ENCODE data around the gene ZMAT2. TPM values are rescaled to one million over a fixed set of nuclear protein-coding genes. Genes with fewer than 3 reads are reported as not detected.

The ZMAT2 gene
- total and polyA plus RNA-seq, 2 experiments from 2014 or later, result 42.1 to 47.0 TPM

GRCh38 chr5:140671472-140672125, 28.6 kb upstream of the ZMAT2 start:
- Histone ChIP-seq H3K27me3 (no peaks in the 10 kb centered on the region), H3K4me1 (ENCODE audit: low read depth) (no peaks in the 10 kb centered on the region), H3K27ac (peak overlapping the region; percentile 28), H3K4me3 (no peak overlapping the region), H3K36me3 (peaks cover 32% of the 10 kb centered on the region), H3K9me3 (ENCODE audit: low read depth) (no peaks in the 10 kb centered on the region)
- TF ChIP-seq CTCF (IDR thresholded peaks at IDR 0.05; ENCODE audit: low read depth, low read length), result no peak
- DNase-seq (ENCODE audit: low read depth in 1 of 2, low spot score in 1 of 2), result no peak

GRCh38 chr5:140672455-140673186, 27.6 kb upstream of the ZMAT2 start:
- H3K9me3 ChIP-seq (ENCODE audit: low read depth), result no peaks in the 10 kb centered on the region
- DNase-seq (ENCODE audit: low read depth in 1 of 2, low spot score in 1 of 2), result peak; percentile 39 to 51
- H3K4me3 ChIP-seq, result no peak overlapping the region
- H3K27ac ChIP-seq, result no peak overlapping the region
- no peaks in the 10 kb centered on the region for H3K27me3 ChIP-seq
- TF ChIP-seq CTCF (IDR thresholded peaks at IDR 0.05; ENCODE audit: low read depth, low read length), result no peak
- peaks cover 42% of the 10 kb centered on the region for H3K36me3 ChIP-seq
- H3K4me1 ChIP-seq (ENCODE audit: low read depth), result no peaks in the 10 kb centered on the region

DNA sequence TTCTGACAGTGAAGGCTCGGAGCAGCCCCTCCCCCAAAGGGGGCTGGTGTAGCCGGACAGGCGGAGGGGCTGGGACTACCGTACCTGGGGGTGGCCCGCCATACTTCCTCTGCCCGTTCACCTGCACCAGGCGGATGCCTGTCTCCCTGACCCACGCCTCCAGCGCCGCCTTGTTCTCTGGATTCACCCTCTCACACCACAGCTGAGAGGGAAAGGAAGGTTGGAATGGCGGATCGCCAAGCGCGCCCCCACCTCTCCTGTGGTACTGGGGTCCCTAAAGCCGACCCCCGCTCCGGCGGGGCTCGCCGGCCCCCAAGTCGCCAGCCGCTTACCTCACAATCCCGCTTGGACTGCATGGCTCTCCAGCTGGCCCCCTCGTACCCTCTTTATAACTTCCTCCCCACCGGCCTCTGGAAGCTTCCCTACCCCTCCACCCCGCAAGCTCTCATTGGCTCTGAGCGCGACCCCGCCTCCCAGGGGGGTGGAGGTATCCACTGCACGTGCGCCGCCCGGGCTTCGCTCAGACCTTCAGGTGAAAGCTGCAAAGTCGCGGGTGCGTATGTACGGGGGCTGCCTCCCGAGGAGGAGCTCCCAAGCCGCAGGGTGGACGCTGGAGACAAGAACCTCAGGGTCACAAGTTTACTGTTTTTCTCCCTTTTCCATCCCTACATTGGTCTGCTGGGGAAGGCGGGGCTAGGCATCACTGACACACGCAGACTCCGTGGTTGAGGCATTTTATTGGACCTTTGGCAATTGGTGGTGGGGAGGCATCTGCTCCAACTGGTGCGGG, 26.9 kb upstream of the ZMAT2 start, which contains the start of gene DND1:
Gene DND1 (minus strand): TSS at position 390 of the 790 bp plus-strand sequence. CDS start 34 bp downstream, at position 356.
- Histone ChIP-seq H3K36me3 (peaks cover 42% of the 10 kb centered on the region), H3K4me1 (ENCODE audit: low read depth) (no peaks in the 10 kb centered on the region), H3K9me3 (ENCODE audit: low read depth) (no peaks in the 10 kb centered on the region), H3K27ac (no peak within 1 kb of the TSS), H3K4me3 (no peak within 1 kb of the TSS), H3K27me3 (no peaks in the 10 kb centered on the region)
- DNase-seq (ENCODE audit: low read depth in 1 of 2, low spot score in 1 of 2), result no peak
- TF ChIP-seq CTCF (IDR thresholded peaks at IDR 0.05; ENCODE audit: low read depth, low read length), result no peak

DNA sequence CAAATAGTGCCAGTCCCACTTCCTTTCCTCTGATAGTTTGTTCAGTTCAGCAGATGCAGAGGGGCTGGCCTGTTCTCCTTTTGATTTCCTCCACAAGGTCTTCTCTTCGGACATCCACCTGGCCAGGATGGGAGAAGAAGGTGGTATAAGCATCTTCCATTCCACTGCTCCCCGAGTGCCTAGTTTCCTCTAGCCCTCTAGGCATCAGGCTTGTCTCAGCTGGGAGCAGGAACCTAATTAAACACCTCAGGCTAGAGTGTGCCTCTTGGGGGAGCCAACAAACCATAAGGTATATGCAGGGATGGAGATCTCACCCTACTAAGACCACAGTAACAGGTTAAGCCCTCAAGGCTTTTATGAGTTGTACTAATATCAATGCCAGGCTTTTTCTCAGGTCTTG, 26.0 kb upstream of the ZMAT2 start:
- no peak for DNase-seq (ENCODE audit: low read depth in 1 of 2, low spot score in 1 of 2)
- Histone ChIP-seq H3K4me3 (no peak overlapping the region), H3K9me3 (ENCODE audit: low read depth) (no peaks in the 10 kb centered on the region), H3K36me3 (peaks cover 41% of the 10 kb centered on the region), H3K27ac (no peak overlapping the region), H3K4me1 (ENCODE audit: low read depth) (no peaks in the 10 kb centered on the region), H3K27me3 (no peaks in the 10 kb centered on the region)
- no peak for TF ChIP-seq CTCF (IDR thresholded peaks at IDR 0.05; ENCODE audit: low read depth, low read length)

DNA sequence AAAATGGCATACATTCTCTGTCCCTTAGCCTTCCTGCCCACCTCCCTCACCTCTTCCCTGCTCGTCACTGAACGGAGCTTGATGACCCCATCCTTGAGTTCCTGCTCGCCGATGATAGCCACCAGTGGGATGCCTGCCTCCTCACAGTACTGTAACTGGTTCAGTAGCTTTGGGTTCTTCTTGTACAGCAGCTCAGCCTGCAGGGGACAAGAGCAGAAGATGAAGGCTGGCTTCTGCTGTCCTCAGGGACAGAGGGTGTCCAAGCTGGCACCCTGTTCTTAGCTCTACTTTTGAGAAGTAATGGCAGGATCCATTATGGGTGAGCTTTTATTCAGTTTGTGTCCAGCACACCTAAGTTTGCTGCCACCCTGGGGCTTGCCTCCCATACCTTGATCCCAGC, 25.6 kb upstream of the ZMAT2 start:
- no peaks in the 10 kb centered on the region for H3K9me3 ChIP-seq (ENCODE audit: low read depth)
- no peaks in the 10 kb centered on the region for H3K4me1 ChIP-seq (ENCODE audit: low read depth)
- no peak for TF ChIP-seq CTCF (IDR thresholded peaks at IDR 0.05; ENCODE audit: low read depth, low read length)
- H3K27ac ChIP-seq, result no peak overlapping the region
- no peaks in the 10 kb centered on the region for H3K27me3 ChIP-seq
- no peak overlapping the region for H3K4me3 ChIP-seq
- peaks cover 43% of the 10 kb centered on the region for H3K36me3 ChIP-seq
- no peak for DNase-seq (ENCODE audit: low read depth in 1 of 2, low spot score in 1 of 2)
